Endometrium (tissue), 2 donors: Measurements from ENCODE around the gene LPGAT1.

Source experiments
- FAIRE-seq: peaks from 2 replicates; lab custom pipeline; 2012; peaks lifted over from hg19 to GRCh38; lab: Jason Lieb, UNC
- donor health status: control.
- donor health status: control.

Gene LPGAT1

DNA sequence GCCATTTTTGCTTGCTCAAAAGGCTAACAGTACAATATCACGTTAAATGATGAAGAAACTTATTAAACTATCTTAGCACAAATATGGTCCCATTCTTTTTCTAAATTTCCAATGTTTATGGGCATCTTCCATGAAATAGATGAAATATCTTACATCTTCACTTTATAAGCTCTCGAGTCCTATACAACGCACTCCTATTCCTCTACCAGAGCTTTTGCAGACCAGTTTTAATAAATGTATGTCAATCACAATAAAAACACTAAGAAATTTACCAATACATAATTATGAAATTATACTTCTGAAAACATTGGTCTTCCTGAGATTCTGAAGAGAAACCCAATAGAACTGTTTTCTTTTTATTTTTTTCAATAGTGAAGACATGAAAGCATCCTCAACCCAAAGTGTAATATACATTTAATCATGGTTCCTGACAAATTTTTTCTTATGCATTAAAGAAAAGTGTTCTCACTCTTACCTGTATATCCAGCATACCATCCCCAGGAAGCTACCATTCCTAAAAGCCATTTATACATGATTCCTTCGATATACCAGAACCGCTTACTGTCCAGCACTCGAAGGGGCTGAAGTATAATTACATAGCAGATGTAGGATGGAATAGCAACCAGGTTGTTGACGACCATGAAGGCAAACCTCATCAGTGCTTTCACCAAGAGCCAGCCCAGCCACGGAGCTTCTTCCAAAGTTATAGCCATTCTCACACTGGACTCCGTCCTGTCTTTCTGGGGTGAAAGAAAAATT is 1.8 kb downstream of the LPGAT1 start:
- no peak for FAIRE-seq

DNA sequence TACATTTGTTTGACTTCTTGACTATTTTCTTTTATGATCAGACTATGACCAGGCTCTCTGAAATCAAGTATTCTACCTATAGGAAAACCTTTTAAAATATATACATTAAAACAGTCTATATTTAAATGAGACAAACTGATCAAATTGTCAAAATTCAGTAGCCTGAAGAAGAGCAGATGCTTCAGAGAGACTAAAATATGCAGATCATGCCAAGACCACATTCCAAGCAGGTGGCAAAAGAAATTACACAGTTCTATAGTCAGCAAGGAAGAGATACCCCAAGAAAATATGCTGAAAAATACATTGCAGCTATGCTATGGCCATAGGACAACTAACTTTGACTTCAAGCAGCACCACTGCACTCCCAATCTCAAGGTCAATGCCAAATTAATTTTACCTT is 3.5 kb downstream of the LPGAT1 start:
- no peak for FAIRE-seq

- no peak for FAIRE-seq
Measured at GRCh38 chr1:211825980-211826379, 4.6 kb downstream of the LPGAT1 start.

GRCh38 chr1:211822677-211823407 is 7.7 kb downstream of the LPGAT1 start:
- no peak for FAIRE-seq

- no peak for FAIRE-seq
Measured at GRCh38 chr1:211816586-211816985, 14.0 kb downstream of the LPGAT1 start.

DNA sequence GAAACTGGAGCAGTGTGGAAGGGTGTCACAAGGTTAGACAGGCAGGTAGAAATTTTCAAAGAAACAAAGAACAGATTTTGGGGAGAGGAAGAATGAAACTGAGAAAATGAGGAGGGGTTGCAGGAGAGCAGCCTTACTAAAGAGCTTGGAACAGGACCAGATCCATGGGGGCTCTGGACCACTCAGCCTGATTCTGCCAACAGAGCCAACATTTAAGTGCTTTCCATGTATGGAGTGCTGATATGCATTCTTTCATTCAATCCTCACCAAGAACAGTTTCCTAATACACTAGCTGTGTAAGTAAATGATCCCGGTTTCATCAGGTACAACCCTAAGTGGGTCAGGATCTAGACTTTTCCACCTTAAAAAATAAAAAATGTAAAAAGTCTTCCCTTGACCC is 16.2 kb downstream of the LPGAT1 start:
- no peak for FAIRE-seq

DNA sequence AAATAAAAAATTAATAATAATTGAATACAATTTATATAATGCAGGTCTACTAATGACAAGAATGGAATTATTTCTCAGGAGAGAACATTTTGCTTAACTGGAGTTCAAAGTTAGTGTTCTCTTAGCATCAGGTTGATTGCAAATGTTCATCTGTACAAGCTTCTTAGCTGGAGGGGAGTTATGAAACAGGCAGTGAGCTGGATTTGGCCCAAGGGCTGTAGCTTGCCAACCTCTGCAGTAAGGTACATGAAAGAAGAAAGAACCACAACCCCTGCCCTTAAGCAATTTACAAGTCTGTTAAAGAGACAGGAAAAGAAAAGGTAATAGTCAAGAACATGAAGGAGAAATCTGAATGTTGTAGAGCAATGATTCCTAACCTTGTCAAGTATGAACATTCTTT is 17.0 kb downstream of the LPGAT1 start:
- no peak for FAIRE-seq

- FAIRE-seq = no peak
Measured at GRCh38 chr1:211812584-211812983, 18.0 kb downstream of the LPGAT1 start.

DNA sequence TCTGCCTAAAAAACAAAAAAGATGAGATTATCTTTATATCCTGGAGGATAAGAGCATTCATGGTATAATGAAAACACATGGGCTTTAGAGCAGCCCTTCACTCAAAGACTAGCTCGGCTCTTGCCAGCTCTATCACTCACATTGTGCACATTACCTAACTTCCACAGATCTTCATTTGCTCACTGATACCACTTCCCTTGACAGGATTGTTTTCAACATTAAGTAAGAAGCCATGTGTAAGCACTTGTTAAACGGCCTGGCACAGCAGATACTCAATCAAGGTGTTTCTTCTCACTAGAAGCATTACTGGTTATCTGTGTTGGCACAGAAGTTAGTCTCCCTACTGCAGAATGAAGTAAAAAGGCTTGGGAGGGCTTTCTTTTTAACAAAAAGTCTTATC is 18.7 kb downstream of the LPGAT1 start:
- FAIRE-seq = no peak

- FAIRE-seq = no peak
Measured at GRCh38 chr1:211811126-211811525, 19.4 kb downstream of the LPGAT1 start.

DNA sequence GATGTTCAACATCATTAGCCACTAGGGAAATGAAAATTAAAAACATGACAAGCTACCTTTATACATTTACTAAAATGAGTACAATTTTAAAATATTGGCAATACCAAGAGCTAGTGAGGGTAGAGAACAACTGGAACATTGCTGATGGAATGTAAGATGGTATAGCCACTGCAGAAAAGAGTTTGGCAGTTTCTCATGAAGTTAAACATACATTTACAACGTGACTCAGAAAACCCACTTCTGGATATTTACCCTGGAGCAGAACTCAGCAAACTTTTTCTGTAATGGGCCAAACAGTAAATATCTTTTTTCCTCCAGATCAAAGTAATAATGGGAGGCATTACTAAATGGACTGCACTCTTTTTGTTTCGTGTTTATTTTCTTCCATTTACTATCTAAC is 22.1 kb downstream of the LPGAT1 start:
- no peak for FAIRE-seq

- FAIRE-seq = no peak
Measured at GRCh38 chr1:211804915-211805314, 25.6 kb downstream of the LPGAT1 start.

DNA sequence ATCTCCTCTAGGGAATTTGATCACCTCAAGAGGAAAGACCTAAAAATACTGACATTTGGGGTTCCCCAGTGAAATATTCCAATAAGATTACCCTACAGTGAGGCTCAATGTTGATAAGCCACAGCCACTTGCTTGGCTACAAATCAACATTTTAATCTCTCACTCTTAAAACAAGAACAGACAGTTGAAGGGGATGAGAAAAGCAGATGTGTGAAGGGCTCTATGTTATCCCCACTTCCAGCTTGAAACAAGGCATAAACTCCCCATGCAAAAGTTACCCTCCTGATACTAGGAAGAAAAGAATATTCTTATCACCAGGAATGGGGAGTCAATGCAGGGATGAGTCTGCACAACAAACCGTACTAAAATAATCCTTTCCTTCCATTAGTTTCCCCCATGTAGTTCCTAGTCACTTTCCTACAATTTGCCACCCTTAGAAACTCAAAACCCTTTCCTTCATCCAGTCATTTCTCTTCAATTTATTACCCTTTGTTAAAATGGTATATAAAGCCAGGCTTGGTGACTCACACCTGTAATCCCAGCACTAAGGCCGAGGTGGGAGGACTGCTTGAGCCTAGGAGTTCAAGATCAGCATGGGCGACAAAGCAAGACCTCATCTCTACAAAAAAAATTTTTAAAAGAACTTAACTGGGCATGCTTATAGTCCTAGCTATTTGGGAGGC is 29.5 kb downstream of the LPGAT1 start:
- FAIRE-seq = no peak

DNA sequence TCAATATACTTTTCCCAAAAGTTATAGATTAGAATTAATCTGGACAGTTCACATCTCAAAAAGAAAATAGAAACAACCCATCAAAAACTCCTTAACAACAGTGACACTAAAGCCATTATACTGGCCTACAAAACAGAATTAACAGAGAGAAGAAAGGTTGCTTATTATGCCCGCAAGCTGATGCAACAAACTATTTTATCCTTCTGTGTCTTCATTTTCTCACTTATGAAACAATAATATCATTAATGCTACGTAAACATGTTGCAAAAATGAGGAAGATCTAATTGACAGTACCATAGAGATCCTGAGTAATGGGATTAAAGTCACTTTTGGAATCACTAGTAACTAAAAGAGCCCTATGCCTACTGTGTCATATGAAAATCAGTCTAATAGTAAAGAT is 32.6 kb downstream of the LPGAT1 start:
- FAIRE-seq = no peak

- FAIRE-seq = no peak
Measured at GRCh38 chr1:211791979-211792378, 38.6 kb downstream of the LPGAT1 start.

DNA sequence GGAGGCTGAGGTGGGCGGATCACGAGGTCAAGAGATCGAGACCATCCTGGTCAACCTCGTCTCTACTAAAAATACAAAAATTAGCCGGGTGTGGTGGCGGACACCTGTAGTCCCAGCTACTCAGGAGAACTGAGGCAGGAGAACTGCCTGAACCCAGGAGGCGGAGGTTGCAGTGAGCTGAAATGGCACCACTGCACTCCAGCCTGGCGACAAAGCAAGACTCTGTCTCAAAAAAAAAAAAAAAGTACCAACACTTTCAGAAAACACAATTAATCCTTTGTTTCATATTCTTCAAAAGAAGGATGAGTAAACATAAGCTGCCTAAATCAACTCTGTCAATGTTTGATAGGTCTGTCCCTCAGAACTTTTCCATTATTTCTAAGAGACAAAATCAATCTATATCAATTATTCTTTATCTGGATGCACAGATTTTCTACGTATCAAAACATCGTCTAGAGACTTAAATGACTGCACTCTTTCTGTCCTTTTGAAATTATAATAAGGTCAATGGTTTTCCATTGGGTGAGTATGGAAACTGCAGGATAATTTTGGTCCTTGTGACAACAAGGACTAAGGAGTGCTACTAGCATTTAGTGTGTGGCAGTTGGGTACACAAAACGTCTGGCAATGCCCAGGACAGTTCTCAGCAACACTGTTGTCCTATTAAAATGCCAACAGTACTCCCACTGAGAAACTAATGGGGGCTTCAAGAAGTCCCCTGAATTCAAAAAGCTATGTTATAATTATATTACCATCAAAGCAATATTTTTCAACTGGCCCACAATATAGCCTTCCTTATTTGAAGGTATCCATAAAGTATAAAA is 40.7 kb downstream of the LPGAT1 start:
- no peak for FAIRE-seq

DNA sequence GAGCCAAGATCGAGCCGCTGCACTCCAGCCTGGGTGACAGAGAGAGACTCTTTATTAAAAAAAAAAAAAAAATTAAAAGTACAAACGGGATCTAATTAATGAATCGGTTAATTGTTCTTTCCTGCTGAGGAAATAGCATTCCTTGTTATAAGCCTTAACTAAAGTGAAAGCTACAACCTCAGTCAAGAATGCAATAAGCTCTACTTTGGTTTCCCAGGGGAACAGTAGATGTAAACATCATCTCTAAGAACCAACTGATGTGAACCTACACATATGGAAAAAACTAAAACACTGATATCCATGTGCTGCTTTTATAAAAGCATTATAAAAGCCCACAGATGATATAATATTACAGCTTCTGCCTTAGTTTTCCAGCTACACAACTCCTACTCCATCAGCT is 41.9 kb downstream of the LPGAT1 start:
- no peak for FAIRE-seq

- FAIRE-seq = no peak
Measured at GRCh38 chr1:211783897-211784296, 46.7 kb downstream of the LPGAT1 start.

GRCh38 chr1:211783266-211783665 is 47.3 kb downstream of the LPGAT1 start:
- no peak for FAIRE-seq

GRCh38 chr1:211781260-211781659 is 49.3 kb downstream of the LPGAT1 start:
- FAIRE-seq = no peak

DNA sequence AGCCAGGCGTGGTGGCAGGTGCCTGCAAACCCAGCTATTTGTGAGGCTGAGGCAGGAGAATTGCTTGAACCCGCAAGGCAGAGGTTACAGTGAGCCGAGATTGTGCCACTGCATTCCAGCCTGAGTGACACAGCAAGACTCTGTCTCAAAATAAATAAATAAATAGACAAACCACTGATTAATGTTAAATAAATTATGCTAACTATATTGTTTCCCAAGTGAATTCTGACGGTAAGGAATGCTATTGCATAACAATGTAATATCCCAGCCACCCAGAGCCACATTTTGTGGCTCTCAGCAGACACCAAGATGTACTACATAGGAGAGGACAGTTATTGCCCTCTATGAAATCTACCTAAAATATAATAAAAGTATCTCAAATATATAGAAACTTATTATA is 55.4 kb downstream of the LPGAT1 start:
- FAIRE-seq = no peak

DNA sequence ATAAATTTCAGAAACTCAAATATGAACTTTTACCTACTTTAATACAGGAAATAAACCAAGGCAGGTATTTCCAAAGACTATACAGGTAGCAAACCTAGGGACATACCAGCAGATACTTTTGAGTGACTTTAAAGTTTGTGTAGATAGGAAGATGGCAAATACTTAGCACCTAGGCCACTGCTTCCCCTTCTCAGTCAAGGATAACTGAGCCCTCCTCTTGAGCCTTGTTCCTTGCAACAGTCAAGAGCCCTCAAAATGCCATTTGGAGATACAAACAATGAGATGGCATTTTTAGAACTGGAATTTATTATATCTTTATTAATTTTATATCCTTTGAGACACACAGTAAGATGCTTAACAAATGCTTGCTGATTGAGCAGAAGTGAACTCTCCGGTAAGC is 65.9 kb downstream of the LPGAT1 start:
- FAIRE-seq = no peak
